ENCODE measurements around the gene EPB41.
"Not testable (repeated sequence)": the region's sequence is repeated elsewhere in the genome, so short reads cannot be mapped to it uniquely, and the experiment has no call there.

EPB41 gene

GRCh38 chr1:28981210-28981609 lies 66.8 kb downstream of the EPB41 start:
- DNase-seq (ENCODE audit: low spot score), result no peak

GRCh38 chr1:28982198-28982597 lies 67.8 kb downstream of the EPB41 start:
- DNase-seq (ENCODE audit: low spot score), result no peak

GRCh38 chr1:28983091-28983490 lies 68.7 kb downstream of the EPB41 start:
- DNase-seq (ENCODE audit: low spot score), result no peak

GRCh38 chr1:28983509-28984310 lies 69.3 kb downstream of the EPB41 start:
- DNase-seq (ENCODE audit: low spot score), result no peak

DNA sequence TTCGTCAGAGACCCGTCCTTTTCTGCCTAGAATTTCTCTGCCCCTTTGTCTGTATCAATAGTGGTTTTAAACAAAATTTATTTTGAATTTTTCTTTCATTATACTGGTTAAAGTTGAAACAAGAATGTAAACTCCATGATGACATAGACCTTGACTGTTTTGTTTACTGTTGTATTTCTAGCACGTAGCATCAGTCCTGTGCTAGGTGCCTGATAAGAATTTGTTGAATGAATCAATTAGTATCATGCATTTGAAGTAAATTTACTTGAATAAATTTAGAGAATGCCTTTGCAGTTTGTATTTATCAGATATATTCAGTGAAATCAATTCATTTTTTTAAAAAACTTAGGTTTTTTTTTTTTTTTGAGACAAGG lies 69.9 kb downstream of the EPB41 start:
- no peak for DNase-seq (ENCODE audit: low spot score)

DNA sequence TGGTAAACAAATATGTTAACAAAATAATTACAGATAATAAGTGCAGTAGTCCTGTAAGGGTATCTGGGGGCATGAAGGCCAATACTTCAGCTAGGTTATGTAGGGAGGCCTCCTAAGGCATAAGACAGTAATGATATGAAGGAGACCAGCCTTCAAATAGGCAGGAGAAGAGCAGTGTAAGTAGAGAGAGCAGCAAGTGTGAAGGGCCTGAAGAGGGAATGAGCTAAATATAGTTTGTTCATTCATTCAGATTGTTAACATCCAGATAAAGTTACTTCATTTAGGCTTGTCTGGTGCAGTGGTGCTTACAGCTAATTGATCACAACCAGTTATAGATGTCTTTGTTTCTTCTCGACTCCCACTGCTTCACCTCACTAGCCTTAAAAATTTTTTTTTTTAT lies 71.1 kb downstream of the EPB41 start:
- no peak for DNase-seq (ENCODE audit: low spot score)

DNA sequence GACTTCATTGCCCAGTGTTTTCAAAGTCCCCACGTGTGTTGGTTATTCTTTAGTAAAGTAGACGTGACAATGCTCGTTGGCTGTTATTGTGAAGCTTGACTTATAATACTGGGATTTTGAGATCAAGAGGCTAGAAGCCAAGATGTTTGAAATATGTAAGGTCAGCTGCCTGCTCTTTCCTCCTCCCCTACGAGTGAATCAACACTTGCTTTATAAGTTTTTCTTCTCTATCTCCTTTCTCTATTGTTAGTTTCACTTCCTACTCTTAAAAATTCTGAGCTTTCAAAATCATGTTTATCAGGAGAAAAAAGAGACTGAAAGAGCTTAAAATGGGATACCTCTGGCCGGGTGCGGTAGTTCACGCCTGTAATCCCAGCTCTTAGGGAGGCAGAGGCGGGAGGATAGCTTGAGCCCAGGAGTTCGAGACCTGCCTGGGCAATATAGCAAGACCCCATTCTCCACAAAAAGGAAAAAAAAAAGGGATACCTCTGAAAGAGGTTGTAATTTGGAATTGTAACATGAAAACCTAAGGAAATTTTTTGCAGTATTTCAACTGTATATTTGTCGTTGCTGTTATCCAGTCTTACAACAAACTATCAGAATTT lies 72.0 kb downstream of the EPB41 start:
- no peak for DNase-seq (ENCODE audit: low spot score)

DNA sequence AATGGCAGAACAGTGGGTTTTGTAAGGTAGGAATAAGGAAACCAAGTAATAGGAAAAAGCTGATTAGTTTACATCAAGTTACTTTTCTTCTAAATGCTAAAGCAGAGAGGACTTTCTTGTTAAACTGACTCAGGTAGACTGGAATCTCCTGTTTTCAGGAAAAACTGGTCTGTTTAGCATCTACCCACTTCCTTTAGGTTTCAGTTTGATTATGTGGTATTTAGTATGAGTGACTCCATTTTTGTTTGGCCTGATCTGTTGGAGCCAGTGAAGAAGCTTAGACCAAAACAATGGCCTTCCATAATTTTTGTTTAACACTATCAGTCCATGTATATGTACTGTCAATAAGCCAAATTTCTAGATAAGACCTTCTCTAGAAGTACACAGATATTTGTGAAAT lies 88.4 kb downstream of the EPB41 start:
- DNase-seq (ENCODE audit: low spot score), result no peak

GRCh38 chr1:29004288-29004687 lies 89.9 kb downstream of the EPB41 start:
- DNase-seq (ENCODE audit: low spot score), result no peak

DNA sequence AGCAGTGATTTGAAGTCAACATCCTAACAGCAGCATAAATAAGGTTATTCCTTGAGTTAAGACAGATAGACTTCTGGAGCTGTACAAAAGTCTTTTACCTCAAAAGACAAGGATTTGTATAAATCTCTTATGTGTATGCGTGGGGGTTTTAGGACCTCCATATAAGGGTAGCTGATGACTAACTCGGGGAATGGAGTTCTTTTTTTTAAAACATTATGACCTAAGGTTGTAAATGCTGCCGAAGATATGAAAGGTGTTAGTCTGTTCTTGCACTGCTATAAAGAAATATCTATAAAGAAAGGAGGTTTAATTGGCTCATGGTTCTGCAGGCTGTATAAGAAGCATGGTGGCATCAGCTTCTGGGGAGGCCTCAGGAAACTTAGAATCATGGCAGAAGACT lies 90.4 kb downstream of the EPB41 start:
- DNase-seq (ENCODE audit: low spot score), result no peak

- DNase-seq (ENCODE audit: low spot score), result no peak
Observed at GRCh38 chr1:29011775-29012174, 97.4 kb downstream of the EPB41 start.

DNA sequence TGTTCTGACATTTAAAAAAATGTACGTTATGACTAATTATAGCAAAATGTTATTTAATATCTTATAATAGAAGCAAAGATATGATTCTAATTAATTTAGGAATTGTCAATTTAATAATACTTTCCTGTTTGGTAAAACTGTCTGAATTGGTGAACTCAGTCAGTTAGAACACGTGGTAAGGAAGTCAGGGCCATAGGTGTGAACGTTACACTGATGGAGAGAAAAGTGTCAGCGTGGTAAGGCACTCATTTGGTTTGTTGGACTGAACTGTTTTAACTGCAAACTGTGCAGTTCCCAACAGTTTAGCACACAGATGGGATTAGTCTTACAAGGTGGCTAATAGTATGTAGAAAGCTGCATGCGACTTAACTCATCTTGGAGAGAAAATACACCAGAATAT lies 102.9 kb downstream of the EPB41 start:
- DNase-seq (ENCODE audit: low spot score), result peak; percentile 11

- no peak for DNase-seq (ENCODE audit: low spot score)
Observed at GRCh38 chr1:29017975-29018712, 103.8 kb downstream of the EPB41 start.

DNA sequence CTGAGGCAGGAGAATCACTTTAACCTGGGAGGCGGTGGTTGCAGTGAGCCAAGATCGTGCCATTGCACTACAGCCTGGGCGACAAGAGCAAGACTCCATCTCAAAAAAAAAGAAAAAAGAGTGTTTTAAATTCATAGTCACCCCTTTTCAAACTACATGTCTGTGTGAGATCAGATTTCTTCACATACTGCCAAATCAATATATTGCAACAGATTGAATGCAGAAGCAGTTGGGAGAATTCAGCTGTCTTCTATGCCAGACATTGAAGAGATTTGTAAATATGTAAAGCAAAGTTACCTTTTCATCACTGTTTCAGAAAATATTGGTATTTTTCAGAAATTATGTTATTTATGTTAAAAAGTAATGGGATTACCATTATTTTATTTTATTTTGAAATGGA lies 108.3 kb downstream of the EPB41 start:
- DNase-seq (ENCODE audit: low spot score), result no peak

DNA sequence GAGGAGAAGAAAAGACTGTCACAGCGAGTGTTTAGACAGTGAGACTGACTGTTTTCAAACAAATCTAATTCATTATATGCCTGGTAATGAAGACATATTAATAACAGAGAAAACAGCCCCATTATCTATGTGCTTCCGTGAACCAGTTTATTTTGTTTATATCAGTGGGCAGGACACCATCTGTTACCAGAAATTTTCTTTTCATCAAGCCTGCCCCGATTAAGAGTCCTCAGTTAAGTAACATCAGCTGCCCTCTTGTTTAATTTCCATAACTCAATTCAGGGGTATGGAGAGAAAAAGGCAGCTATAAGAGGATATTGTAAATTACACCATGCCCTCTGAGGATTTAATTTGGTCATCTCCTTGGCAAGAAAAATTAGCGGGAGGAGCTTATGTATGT lies 115.3 kb downstream of the EPB41 start:
- DNase-seq (ENCODE audit: low spot score), result no peak

DNA sequence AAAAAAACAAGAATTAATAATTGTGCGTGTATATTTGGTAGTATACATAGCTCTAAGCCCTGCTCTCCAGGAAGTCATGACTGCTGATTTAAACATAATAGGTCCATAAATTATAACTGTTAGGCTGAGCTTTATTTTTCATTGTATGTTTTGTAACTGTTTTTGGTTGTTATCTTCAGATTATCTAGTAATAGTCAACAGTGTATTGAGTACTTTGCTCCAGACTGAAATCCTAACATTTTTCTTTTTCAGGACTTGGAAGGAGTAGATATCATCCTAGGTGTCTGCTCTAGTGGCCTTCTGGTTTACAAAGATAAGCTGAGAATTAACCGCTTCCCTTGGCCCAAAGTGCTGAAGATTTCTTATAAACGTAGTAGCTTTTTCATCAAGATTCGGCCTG lies 118.5 kb downstream of the EPB41 start:
- DNase-seq (ENCODE audit: low spot score), result no peak

- DNase-seq (ENCODE audit: low spot score), result peak; percentile 55
Observed at GRCh38 chr1:29033829-29034466, 119.6 kb downstream of the EPB41 start.

DNA sequence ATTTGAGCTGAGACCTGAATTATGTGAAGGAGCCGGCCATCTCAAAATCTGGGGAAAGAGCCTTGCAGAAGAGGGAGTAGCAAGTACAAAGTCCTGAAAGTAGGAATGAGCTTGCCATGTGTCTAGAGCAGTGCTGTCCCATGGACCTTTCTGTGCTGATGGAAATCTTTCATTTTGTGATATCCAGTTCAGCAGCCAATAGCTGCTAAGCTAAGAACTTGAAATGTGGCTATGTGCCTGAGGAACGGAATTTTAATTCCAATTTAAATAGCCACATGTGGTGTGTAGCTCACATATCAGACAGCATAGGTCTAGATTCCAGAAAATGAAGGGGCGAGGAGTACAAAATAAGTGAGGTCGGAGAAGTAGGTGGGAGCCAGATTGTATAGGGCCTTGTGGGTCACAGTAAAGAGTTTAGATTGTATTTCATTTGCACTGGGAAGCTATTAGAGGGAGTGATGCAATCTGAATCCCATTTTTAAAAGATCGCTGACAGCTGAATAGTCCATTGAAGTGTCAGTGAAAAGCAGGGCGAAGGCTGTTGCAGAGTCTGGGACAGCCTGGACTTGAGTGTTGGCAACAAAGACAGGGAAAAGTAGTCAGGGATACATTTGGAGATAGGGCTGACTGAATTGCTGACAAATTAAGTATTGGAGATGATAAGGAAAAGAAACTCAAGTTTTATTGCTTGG lies 129.1 kb downstream of the EPB41 start:
- no peak for DNase-seq (ENCODE audit: low spot score)

DNA sequence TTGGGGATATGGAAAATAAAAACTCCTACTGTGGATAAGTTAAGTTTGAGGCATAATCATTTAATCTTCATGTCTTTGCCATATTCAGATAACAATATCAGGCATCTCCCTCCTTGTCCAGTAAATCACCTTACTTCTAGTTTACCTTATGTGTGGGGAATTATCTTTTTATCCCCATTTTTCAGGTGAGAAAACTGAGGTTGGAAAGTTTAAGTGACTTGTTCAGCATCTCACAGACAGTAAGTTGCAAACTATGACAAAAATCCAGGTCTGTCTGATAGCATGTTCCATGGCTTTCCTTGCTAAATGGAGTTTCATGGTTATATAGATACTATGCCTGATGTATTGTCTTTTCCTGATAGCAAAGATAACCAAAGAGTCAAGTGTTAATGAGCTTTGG lies 129.6 kb downstream of the EPB41 start:
- no peak for DNase-seq (ENCODE audit: low spot score)

DNA sequence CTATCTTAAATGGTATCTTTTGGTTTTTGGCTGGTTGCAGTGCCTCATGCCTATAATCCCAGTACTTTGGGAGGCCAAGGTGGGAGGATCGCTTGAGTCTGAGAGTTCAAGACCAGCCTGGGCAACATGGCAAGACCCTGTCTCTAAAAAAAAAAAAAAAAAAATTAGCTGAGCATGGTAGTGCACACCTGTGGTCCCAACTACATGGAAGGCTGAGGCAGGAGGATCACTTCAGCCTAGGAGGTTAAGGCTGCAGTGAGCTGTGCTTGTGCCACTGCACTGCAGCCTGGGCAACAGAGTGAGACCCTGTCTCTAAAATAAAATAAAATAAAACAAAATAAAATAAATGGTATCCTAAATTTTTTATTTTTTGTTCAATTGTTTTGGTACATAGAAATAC lies 131.3 kb downstream of the EPB41 start:
- not testable (repeated sequence) for DNase-seq (ENCODE audit: low spot score)

GRCh38 chr1:29047142-29047541 lies 132.8 kb downstream of the EPB41 start:
- no peak for DNase-seq (ENCODE audit: low spot score)

- DNase-seq (ENCODE audit: low spot score), result no peak
Observed at GRCh38 chr1:29050166-29050565, 135.8 kb downstream of the EPB41 start.

All from CD4-positive, alpha-beta T cell treated with Interleukin-2 at 100 ng/mL for 4 hours (primary cell).